Spleen (tissue), 7 donors: Measurements from ENCODE around the gene HCRT.

Source experiments
- CTCF ChIP-seq, 11 experiments: fragments of 200-600 bp in 7 of 11; fragments of 450-650 bp in 4 of 11; sonication (generic) in 4 of 11; IDR thresholded peaks in 8 of 11; conservative IDR thresholded peaks in 3 of 11; 1 replicate in 7 of 11; 2 replicates in 4 of 11; pipeline versions ENCODE4 v1.4.0 to v1.8.0; 2016 to 2021; ENCODE audit warnings: antibody characterized with exemption in 11 of 11, inconsistent platforms in 4 of 11, mild to moderate bottlenecking in 1 of 11
- POLR2A ChIP-seq, 3 donors: fragments of 450-650 bp; IDR thresholded peaks; one replicate each; pipeline ENCODE4 v1.5.1; 2017; ENCODE audit warnings: antibody characterized with exemption in 3 of 3, mild to moderate bottlenecking in 1 of 3
- POLR2AphosphoS5 ChIP-seq, 3 donors: sonication (generic); formaldehyde crosslinking; IDR thresholded peaks; one replicate each; pipeline ENCODE4 v1.5.1; 2017; ENCODE audit warnings: antibody characterized with exemption in 3 of 3
- donor health status: DM: no; HTN: no; CAD: no; lungs with moderate emphysema.
- donor health status: DM: no; HTN: no; CAD: no.
- donor health status: DM: no; HTN: no; CAD: no.

- TF ChIP-seq CTCF (IDR thresholded peaks at IDR 0.05 in 8 of 11, conservative IDR thresholded peaks at IDR 0.05 in 3 of 11) (no peak), POLR2AphosphoS5 (IDR thresholded peaks at IDR 0.05) (peak in 1 of 3 donors; percentile 29), POLR2A (IDR thresholded peaks at IDR 0.05) (no peak)
These were observed 8.1 kb upstream of the HCRT start for GRCh38 chr17:42193216-42193968.
